Left ventricle myocardium inferior (tissue), 1 donor: ENCODE measurements around the gene TBR1. TPM values are rescaled to one million over a fixed set of nuclear protein-coding genes. Genes with fewer than 3 reads are reported as not detected.

Experiments
- DNase-seq: peaks from one replicate; pipeline ENCODE4 v3.0.0-alpha.2; 2020
- H3K27ac ChIP-seq: fragments of 200-600 bp; replicated peaks from 2 replicates; pipeline ENCODE4 v1.8.0; 2021
- H3K27me3 ChIP-seq: fragments of 200-600 bp; 2 replicates; pipeline ENCODE4 v1.8.0; 2021; ENCODE audit warnings: low read depth
- H3K36me3 ChIP-seq: fragments of 200-600 bp; 2 replicates; pipeline ENCODE4 v1.8.0; 2021
- H3K4me1 ChIP-seq: fragments of 200-600 bp; 2 replicates; pipeline ENCODE4 v1.8.0; 2021
- H3K4me3 ChIP-seq: fragments of 200-600 bp; 2 replicates; pipeline ENCODE4 v1.8.0; 2021; ENCODE audit warnings: mild to moderate bottlenecking, moderate library complexity
- H3K9me3 ChIP-seq: fragments of 200-600 bp; replicated peaks from 2 replicates; pipeline ENCODE4 v1.8.0; 2021
- intact Hi-C: fragments of 100-400 bp; cut with micrococcal nuclease; formaldehyde crosslinking; loops from one replicate; pipeline ENCODE4 v1.11.0; 2022
- total RNA-seq: library from RNA; stranded (reverse); fragmentation: NEBNext Ultra II Directional; extraction: Animal tissue kit (Norgen Biotek cat#: 25700); gene quantifications from one replicate; pipeline ENCODE4 v1.2.1, GENCODE V29; 2021
- TF ChIP-seq, protein P1 (sequence below): fragments of 200-600 bp; IDR thresholded peaks from 2 replicates; pipeline ENCODE4 v1.8.0; 2021; ENCODE audit warnings: antibody characterized with exemption, mild to moderate bottlenecking, borderline replicate concordance
- donor health status: DM: no; HTN: yes; CAD: no; lungs with severe emphysema.

TBR1 gene
- total RNA-seq, 1 donor from 2014 or later = not detected

DNA sequence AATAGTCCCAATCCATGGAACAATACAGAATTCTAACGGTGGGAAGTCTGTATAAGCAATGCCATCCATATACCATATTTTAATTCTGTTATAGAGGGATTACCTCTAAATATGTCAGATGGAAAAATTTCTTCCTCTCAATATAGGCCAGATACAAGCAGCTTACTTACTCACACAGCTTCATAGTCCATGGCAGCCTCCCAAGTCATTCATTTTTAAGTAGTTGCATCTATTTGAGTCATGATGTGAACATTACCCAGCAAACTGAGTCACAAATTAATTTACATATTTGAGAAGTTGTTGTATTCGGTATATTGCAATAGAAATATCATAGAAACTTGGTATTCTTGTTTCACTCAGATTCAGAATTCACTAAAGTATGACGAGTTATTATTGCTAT, 20.3 kb downstream of the TBR1 start:
- DNase-seq = no peak
- intact Hi-C loops = no loop called here
- H3K27me3 ChIP-seq = peaks cover 89% of the 10 kb centered on the region
- no peak overlapping the region for H3K27ac ChIP-seq
- TF ChIP-seq, protein P1, sequence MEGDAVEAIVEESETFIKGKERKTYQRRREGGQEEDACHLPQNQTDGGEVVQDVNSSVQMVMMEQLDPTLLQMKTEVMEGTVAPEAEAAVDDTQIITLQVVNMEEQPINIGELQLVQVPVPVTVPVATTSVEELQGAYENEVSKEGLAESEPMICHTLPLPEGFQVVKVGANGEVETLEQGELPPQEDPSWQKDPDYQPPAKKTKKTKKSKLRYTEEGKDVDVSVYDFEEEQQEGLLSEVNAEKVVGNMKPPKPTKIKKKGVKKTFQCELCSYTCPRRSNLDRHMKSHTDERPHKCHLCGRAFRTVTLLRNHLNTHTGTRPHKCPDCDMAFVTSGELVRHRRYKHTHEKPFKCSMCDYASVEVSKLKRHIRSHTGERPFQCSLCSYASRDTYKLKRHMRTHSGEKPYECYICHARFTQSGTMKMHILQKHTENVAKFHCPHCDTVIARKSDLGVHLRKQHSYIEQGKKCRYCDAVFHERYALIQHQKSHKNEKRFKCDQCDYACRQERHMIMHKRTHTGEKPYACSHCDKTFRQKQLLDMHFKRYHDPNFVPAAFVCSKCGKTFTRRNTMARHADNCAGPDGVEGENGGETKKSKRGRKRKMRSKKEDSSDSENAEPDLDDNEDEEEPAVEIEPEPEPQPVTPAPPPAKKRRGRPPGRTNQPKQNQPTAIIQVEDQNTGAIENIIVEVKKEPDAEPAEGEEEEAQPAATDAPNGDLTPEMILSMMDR = no peak
- no peaks in the 10 kb centered on the region for H3K4me1 ChIP-seq
- no peak overlapping the region for H3K4me3 ChIP-seq
- H3K9me3 ChIP-seq = peaks cover 11% of the 10 kb centered on the region
- H3K36me3 ChIP-seq = no peaks in the 10 kb centered on the region

DNA sequence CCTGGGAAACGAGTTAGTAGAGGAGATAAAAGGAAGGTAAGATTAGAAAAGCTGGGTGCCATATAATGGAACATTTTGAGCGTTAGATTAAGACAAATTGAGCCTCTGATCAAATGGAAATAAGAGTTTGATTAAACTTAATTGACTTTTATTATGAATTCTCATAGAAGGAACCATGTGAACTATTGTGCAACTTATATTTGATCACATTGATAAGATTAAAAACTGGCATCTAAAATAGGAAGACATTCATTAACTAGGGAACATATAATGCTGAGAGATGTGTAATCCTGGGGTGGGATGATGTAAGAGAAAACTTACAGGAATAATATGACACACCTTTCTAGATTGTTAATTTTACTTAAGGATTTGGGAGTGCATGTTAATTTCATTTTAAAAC, 22.5 kb downstream of the TBR1 start:
- Histone ChIP-seq H3K27me3 (peaks cover 88% of the 10 kb centered on the region), H3K4me1 (no peaks in the 10 kb centered on the region), H3K27ac (no peak overlapping the region), H3K4me3 (no peak overlapping the region), H3K36me3 (no peaks in the 10 kb centered on the region), H3K9me3 (peaks cover 11% of the 10 kb centered on the region)
- TF ChIP-seq, protein P1 = no peak
- intact Hi-C loops = no loop called here
- DNase-seq = no peak

DNA sequence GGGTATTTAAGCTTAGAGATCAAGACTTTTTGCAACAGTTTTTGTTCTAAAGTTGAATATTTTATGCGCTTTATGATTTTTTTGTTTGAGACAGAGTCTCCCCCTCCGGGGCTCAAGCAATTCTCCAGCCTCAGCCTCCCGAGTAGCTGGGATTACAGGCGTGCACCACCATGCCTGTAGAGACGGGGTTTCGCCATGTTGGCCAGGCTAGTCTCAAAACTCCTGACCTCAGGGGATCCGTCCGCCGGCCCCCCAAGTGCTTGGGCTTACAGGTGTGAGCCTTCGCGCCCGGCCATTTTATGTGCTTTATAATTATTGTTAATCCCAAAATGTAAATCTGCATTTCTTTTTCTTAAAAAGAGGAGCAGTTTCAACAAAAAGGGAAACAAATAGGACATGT, 29.0 kb downstream of the TBR1 start:
- H3K4me1 ChIP-seq = no peaks in the 10 kb centered on the region
- DNase-seq = no peak
- TF ChIP-seq, protein P1 = no peak
- intact Hi-C loops = no loop called here
- no peaks in the 10 kb centered on the region for H3K9me3 ChIP-seq
- H3K27me3 ChIP-seq = peaks cover 64% of the 10 kb centered on the region
- no peak overlapping the region for H3K27ac ChIP-seq
- H3K36me3 ChIP-seq = no peaks in the 10 kb centered on the region
- H3K4me3 ChIP-seq = no peak overlapping the region

DNA sequence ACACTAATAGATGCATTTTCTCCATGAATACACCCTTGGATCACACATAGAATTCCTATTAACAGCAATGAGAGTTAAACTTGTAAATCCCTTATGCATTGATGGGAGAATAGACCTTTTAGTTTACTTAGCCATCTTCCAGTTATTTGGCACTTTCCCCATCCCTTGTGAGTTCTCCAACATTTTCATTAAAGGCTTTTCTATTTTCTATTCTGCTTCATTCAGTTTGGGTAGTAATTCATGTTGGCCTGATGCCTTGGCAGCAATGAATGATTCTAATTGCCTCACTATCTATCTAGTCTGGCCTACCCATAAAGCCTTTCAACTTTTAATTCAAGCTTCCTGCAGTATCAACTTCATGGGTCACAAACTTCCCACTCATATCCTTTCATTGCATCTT, 32.3 kb downstream of the TBR1 start:
- intact Hi-C loops = no loop called here
- TF ChIP-seq, protein P1 = no peak
- Histone ChIP-seq H3K27me3 (peaks cover 32% of the 10 kb centered on the region), H3K4me3 (no peak overlapping the region), H3K36me3 (no peaks in the 10 kb centered on the region), H3K27ac (no peak overlapping the region), H3K9me3 (no peaks in the 10 kb centered on the region), H3K4me1 (no peaks in the 10 kb centered on the region)
- DNase-seq = no peak

DNA sequence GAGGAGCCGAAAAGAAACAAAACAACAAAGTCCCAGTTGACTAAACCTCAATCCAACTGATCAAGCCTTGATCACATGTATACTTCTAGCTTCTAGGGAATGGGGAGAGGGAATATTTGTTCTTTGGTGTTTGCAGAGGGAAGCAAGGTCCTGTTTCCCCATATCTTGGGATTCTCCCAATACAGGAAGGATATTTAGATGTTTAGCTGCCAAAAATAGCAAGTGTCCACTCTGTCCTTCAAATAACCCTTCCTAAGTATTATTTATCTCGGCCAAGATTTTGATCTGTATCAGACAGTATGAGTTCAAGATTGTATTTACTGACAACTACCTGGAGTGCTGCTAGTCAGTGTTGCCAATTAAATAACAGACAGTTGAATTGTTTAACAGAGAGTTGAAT, 55.5 kb downstream of the TBR1 start:
- no peaks in the 10 kb centered on the region for H3K4me1 ChIP-seq
- no peaks in the 10 kb centered on the region for H3K36me3 ChIP-seq
- TF ChIP-seq, protein P1 = no peak
- no peak overlapping the region for H3K27ac ChIP-seq
- H3K27me3 ChIP-seq = peaks cover 27% of the 10 kb centered on the region
- peaks cover 17% of the 10 kb centered on the region for H3K9me3 ChIP-seq
- intact Hi-C loops = no loop called here
- H3K4me3 ChIP-seq = no peak overlapping the region
- no peak for DNase-seq

DNA sequence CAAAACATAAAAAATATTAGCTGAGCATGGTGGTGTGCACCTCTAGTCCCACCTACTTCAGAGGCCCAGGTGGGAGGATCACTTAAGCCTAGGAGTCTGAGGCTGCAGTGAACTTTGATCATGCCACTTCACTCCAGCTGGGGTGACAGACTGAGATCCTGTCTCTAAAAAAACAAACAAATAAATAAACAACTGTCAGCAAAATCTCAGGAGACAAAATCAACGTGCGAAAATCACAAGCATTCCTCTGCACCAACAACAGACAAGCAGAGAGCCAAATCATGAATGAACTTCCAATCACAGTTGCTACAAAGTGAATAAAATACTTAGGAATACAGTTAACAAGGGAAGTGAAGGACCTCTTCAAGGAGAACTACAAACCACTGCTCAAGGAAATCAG, 58.8 kb downstream of the TBR1 start:
- H3K36me3 ChIP-seq = no peaks in the 10 kb centered on the region
- peaks cover 27% of the 10 kb centered on the region for H3K9me3 ChIP-seq
- DNase-seq = no peak
- no peak overlapping the region for H3K4me3 ChIP-seq
- intact Hi-C loops = no loop called here
- no peaks in the 10 kb centered on the region for H3K4me1 ChIP-seq
- H3K27me3 ChIP-seq = peaks cover 20% of the 10 kb centered on the region
- TF ChIP-seq, protein P1 = no peak
- H3K27ac ChIP-seq = no peak overlapping the region
